ENCODE measurements around the gene EVA1C. TPM values are rescaled to one million over a fixed set of nuclear protein-coding genes. Genes with fewer than 3 reads are reported as not detected.

Gene EVA1C
- total RNA-seq, 1 experiment from 2014 or later = 0.98 TPM

- no peak overlapping the region for H3K9ac ChIP-seq (ENCODE audit: extremely low read depth, insufficient read length, low read length)
Measured at GRCh38 chr21:32381571-32381970, 30.9 kb upstream of the EVA1C start.

More at GRCh38 chr21:32381571-32381970, 30.9 kb upstream of the EVA1C start:
- no peak for DNase-seq
- Histone ChIP-seq H3K4me2 (ENCODE audit: insufficient read depth, insufficient read length, low read length) (no peak overlapping the region), H4K5ac (ENCODE audit: insufficient read length, low read depth, low read length) (no peak overlapping the region), H3K4me1 (ENCODE audit: insufficient read depth, low read length) (no peaks in the 10 kb centered on the region), H2AFZ (ENCODE audit: low read length) (no peak overlapping the region), H3K4ac (ENCODE audit: low read depth, low read length) (no peak overlapping the region), H2BK120ac (ENCODE audit: low read depth, low read length, poor library complexity, severe bottlenecking) (no peak overlapping the region), H3T11ph (ENCODE audit: low read length) (no peak overlapping the region), H2BK20ac (ENCODE audit: low read depth, low read length, poor library complexity, severe bottlenecking) (no peak overlapping the region), H3K56ac (ENCODE audit: insufficient read length, low read depth, low read length) (no peak overlapping the region), H3K79me1 (ENCODE audit: insufficient read depth, low read depth, low read length, poor library complexity, severe bottlenecking) (no peaks in the 10 kb centered on the region), H3K23ac (ENCODE audit: insufficient read length, low read depth, low read length) (no peak overlapping the region), H2BK12ac (ENCODE audit: insufficient read length, low read depth, low read length) (no peak overlapping the region), H3K23me2 (ENCODE audit: insufficient read length, low read depth, low read length, poor library complexity, severe bottlenecking) (no peaks in the 10 kb centered on the region), H2BK15ac (ENCODE audit: low read depth, low read length) (no peak overlapping the region), H4K8ac (replicated peaks; ENCODE audit: insufficient read length, low read depth, low read length) (no peak overlapping the region), H3K79me2 (ENCODE audit: insufficient read depth, low read length) (peaks cover 4% of the 10 kb centered on the region), H3K18ac (ENCODE audit: insufficient read length, low read depth, low read length) (no peak overlapping the region), H2AK5ac (ENCODE audit: insufficient read length, low read length) (no peak overlapping the region), H3K9me3 (ENCODE audit: control insufficient read depth, low read depth, low read length) (no peaks in the 10 kb centered on the region), H3K27ac (ENCODE audit: insufficient read length, low read depth, low read length) (no peak overlapping the region), H3K27me3 (ENCODE audit: insufficient read depth, low read length) (no peaks in the 10 kb centered on the region), H4K20me1 (ENCODE audit: control insufficient read depth, insufficient read depth, insufficient read length) (no peaks in the 10 kb centered on the region), H2BK5ac (ENCODE audit: insufficient read length, low read length) (no peak overlapping the region), H4K91ac (ENCODE audit: insufficient read length, low read depth, low read length) (no peak overlapping the region), H3K14ac (ENCODE audit: insufficient read depth, low read length) (no peak overlapping the region)
- Mint-ChIP-seq H3K27me3 (ENCODE audit: low read depth) (no peaks in the 10 kb centered on the region), H3K9me3 (no peaks in the 10 kb centered on the region), H3K4me3 (no peak overlapping the region; a peak in 1 of 5 replicates), H3K27ac (no peak overlapping the region), H3K36me3 (ENCODE audit: insufficient read depth in 1 of 3, low read depth in 3 of 3) (peaks cover 49 to 85% (median 81%) of the 10 kb centered on the region in 3 experiments; a peak in 6 of 7 replicates), H3K4me1 (peaks cover 0 to 4% of the 10 kb centered on the region in 2 experiments; a peak in 1 of 4 replicates)
- no CpG with 5 or more reads among the region's 6 CpGs for WGBS (ENCODE audit: extremely low coverage, insufficient read length, low lambda C conversion rate)
- no peak for TF ChIP-seq CTCF (conservative IDR thresholded peaks at IDR 0.05)
